Ishikawa (cell line): ENCODE results near the gene CEP112.

Experiments
- CREB1 ChIP-seq: IDR thresholded peaks from 2 replicates; pipeline ENCODE4 v1.6.1; 2012; ENCODE audit warnings: low read depth
- RAD21 ChIP-seq: IDR thresholded peaks from 2 replicates; pipeline ENCODE4 v1.6.1; 2012; ENCODE audit warnings: low read depth

GRCh38 chr17:65918500-65918899 is 273.4 kb downstream of the CEP112 start:
- no peak for TF ChIP-seq RAD21
- TF ChIP-seq CREB1, result no peak
